HUDEP-2 (cell line): ENCODE results near the gene SARNP.
"Not testable (repeated sequence)": the region's sequence is repeated elsewhere in the genome, so short reads cannot be mapped to it uniquely, and the experiment has no call there.

Experiments used
- DNase-seq, 76 experiments: peaks; one replicate each; lab custom pipeline; 2025; ENCODE audit not compliant: unreplicated experiment in 76 of 76; lab: John Stamatoyannopoulos, UW

SARNP gene

DNA sequence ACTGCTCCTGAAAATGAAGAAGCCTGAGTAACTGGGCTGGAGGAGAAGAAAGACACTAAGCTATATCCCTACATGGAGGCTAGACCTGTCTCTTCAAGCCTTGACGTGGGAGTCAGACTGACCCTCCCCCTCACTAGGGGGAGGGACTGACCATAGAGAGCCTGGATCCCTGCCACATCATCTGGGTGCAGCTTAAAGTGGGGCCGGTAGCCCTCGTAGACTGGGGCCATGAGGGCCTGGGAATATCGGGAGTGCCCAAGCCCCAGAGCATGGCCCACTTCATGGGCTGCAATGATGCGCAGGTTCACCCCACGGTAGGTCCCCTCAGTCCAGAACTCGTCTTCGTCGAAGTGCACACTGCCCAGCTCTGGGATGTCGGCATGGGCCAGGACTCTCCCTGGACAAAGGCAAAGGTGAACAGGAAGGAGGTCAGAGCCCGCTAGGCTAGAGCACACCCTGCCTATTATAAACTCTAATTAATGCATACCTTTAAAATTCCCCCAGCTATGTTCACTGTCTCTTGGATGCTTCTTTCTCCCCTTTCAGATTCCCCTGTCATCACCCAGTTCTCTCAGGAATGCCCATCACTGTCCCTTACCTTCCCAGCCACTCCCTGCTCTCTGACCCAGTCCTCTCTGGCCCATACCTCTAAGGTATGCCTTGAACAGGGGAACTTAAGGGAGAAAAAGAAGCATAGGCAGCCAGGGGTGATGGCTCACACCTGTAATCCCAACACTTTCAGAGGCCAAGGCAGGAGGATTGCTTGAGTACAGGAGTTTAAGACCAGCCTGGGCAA is 22.0 kb upstream of the SARNP start:
- DNase-seq, result peak in 1 of 76 experiments; percentile 6

DNA sequence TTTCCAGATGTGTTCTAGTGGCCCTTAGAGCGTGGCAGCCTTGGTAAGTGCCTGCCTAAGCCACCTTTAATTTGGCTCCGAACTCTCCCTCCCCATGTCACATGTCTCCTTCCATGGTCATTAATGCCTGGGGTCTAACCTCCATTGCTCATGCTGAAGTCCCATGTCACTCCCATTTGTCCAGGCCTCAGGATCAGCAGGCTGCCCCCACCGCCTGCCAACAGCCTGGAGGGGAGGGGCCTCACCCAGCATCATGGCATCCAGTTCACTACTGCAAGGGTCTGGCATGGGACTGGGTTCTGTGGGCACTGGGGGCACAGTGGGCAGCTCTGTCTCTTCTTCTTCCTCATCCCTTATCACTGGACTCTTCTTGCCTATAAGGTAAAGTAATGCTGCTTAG is 20.8 kb upstream of the SARNP start:
- DNase-seq, result no peak

- not testable (repeated sequence) for DNase-seq
These were observed 16.9 kb upstream of the SARNP start for GRCh38 chr12:55834400-55834799.

GRCh38 chr12:55833056-55833455 is 15.5 kb upstream of the SARNP start:
- no peak for DNase-seq

- no peak for DNase-seq
These were observed 13.9 kb upstream of the SARNP start for GRCh38 chr12:55831447-55831815.

GRCh38 chr12:55830601-55831446 is 13.3 kb upstream of the SARNP start:
- DNase-seq, result peak in 61 of 76 experiments; percentile 6 to 75 (median 54)

- peak in 29 of 76 experiments; percentile 10 to 60 (median 48) for DNase-seq
These were observed 12.6 kb upstream of the SARNP start for GRCh38 chr12:55829967-55830600.

DNA sequence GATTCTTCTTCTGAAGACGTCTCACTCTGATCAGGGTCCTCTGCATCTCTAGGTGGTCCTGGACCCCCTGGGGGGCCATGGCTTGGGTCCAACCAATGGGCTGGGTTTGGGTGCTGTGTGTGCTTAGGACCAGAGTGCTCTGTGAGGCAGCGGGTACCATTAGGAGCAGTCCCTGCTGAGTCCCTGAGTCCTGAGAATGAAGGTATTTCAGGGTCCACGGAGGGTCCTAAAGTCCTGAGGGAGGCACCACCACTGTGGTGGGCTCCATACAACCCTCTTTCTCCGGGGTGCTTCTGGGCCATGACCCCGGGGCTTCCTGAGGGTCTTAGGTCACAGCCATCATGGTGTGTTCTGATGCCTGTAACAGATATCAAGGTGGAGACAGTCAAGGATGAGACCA is 10.8 kb upstream of the SARNP start:
- DNase-seq, result no peak

- DNase-seq, result no peak
These were observed 10.3 kb upstream of the SARNP start for GRCh38 chr12:55827806-55828205.

- DNase-seq, result no peak
These were observed 7.2 kb upstream of the SARNP start for GRCh38 chr12:55824726-55825125.

- no peak for DNase-seq
These were observed 5.9 kb upstream of the SARNP start for GRCh38 chr12:55823419-55823818.

- DNase-seq, result peak in 5 of 76 experiments; percentile 7 to 24 (median 19)
These were observed 4.7 kb upstream of the SARNP start for GRCh38 chr12:55822228-55822627.

GRCh38 chr12:55820679-55821078 is 3.2 kb upstream of the SARNP start:
- peak in 2 of 76 experiments; percentile 6 to 7 for DNase-seq

- no peak for DNase-seq
These were observed 1.4 kb upstream of the SARNP start for GRCh38 chr12:55818886-55819285.

GRCh38 chr12:55818140-55818728 is 710 bp upstream of the SARNP start:
- DNase-seq, result peak in 22 of 76 experiments; percentile 47 to 76 (median 68)

DNA sequence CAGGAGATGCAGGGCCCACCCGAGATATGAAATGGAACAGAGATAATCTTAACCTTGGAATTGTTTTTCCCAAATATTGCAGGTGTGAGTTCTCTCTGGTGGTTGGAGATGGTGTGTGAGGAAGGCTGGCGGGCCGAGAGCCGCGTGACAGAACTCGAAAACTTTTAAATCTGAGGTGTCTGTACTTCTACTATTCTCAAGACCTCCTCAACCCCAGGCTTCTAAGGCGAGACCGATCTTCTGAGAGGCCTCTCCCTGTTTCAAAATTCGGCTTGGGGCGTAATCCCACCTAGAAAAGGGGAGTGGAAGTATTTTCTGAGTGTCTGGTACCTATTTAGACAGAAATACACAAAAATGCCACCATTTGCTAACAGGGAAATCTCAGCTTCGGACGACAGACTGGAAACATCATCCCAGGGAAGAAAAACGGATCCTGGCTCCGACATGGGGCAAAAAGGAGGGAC is 611 bp downstream of the SARNP start:
- peak in 6 of 76 experiments; percentile 6 to 40 (median 19) for DNase-seq

DNA sequence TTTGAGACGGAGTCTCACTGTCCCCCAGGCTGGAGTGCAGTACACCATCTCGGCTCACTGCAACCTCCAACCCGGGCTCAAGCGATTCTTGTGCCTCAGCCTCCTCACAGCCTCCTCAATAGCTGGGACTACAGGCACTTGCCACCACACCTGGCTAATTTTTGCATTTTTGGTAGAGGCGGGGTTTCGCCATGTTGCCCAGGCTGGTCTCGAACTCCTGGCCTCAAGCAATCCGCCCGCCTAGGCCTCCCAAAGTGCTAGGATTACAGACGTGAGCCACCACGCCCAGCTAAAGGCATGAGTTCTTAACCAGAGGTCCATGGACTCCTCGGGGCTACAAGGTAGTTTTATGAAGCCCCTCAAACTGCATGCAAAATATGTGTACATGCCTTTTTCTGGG is 2.1 kb downstream of the SARNP start:
- no peak for DNase-seq

- no peak for DNase-seq
These were observed 3.3 kb downstream of the SARNP start for GRCh38 chr12:55814257-55814656.

- DNase-seq, result no peak
These were observed 5.4 kb downstream of the SARNP start for GRCh38 chr12:55812088-55812487.

- DNase-seq, result no peak
These were observed 8.2 kb downstream of the SARNP start for GRCh38 chr12:55809274-55809673.

GRCh38 chr12:55806982-55807381 is 10.5 kb downstream of the SARNP start:
- no peak for DNase-seq
